ENCODE results near the gene TMEM60. TPM values are rescaled to one million over a fixed set of nuclear protein-coding genes. Genes with fewer than 3 reads are reported as not detected.
A peak's percentile ranks its signal among the peaks of the same experiment; 100 is the strongest.

Gene TMEM60
- total and polyA plus RNA-seq, 2 donors from 2014 or later, result 11.9 to 32.4 TPM

DNA sequence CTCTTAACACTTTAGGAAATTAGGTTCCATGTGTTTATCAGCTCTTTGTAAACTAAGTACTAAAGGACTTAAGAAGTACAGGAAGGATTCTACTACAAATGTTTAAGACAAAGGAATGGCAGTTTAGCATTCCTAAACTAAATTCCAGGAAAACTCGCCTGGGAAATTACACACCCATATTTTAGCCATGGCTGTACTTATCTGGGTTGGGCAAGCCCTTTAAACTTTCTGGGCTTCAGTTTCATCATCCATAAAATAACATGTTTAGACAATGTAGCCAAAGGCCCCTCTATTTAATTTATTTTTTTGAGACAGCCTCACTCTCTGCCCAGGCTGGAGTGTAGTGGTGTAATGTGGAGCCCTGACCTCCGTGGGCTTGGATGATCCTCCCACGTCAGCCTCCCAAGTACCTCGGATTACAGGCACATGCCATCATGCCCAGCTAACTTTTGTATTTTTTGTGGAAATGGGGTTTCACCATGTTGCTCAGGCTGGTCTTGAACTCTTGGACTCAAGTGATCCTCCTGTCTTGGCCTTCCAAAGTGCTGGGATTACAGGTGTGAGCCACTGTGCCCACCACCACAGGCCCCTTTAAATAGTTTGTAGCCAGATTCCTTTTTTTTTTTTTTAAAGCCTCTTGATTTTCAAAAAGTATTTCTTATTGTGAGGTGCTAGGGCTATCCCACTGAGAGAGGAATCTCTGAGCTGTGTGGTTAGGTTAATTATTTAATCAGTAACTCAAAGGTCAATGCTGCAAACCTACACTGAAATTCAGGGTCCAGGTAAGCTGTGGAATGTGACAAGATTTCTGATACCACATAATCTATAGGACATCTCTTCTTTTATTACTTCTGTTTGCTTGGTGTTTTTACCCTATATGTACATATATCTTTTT, 32.1 kb downstream of the TMEM60 start:
- H3K9ac ChIP-seq (ENCODE audit: low read length in 3 of 3), result no peak overlapping the region
- intact Hi-C loops (cut with DNase I), result no loop called here
- DNase-seq (peak in 2 of 5 donors; percentile 32 to 42), FAIRE-seq (no peak)
- peak overlapping the region; percentile 54 to 69 for H3K27ac ChIP-seq (ENCODE audit: low read depth in 2 of 2, low read length in 2 of 2)
- no peak overlapping the region for H3K4me3 ChIP-seq (ENCODE audit: low read length in 3 of 3)
- TF ChIP-seq, protein P1, sequence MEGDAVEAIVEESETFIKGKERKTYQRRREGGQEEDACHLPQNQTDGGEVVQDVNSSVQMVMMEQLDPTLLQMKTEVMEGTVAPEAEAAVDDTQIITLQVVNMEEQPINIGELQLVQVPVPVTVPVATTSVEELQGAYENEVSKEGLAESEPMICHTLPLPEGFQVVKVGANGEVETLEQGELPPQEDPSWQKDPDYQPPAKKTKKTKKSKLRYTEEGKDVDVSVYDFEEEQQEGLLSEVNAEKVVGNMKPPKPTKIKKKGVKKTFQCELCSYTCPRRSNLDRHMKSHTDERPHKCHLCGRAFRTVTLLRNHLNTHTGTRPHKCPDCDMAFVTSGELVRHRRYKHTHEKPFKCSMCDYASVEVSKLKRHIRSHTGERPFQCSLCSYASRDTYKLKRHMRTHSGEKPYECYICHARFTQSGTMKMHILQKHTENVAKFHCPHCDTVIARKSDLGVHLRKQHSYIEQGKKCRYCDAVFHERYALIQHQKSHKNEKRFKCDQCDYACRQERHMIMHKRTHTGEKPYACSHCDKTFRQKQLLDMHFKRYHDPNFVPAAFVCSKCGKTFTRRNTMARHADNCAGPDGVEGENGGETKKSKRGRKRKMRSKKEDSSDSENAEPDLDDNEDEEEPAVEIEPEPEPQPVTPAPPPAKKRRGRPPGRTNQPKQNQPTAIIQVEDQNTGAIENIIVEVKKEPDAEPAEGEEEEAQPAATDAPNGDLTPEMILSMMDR (IDR thresholded peaks at IDR 0.05; ENCODE audit: borderline replicate concordance, extremely low read depth, insufficient read depth), result no peak
- H3K9me3 ChIP-seq (ENCODE audit: control insufficient read depth in 2 of 3, insufficient read depth in 1 of 3, low read length in 3 of 3), result no peaks in the 10 kb centered on the region
- no peaks in the 10 kb centered on the region for H3K36me3 ChIP-seq (ENCODE audit: control insufficient read depth in 2 of 3, insufficient read depth in 3 of 3, low read length in 3 of 3)
- no peaks in the 10 kb centered on the region for H3K27me3 ChIP-seq (ENCODE audit: control insufficient read depth, insufficient read depth, low read length)
- H3K4me1 ChIP-seq (ENCODE audit: control insufficient read depth in 2 of 3, insufficient read depth in 2 of 3, low read depth in 1 of 3, low read length in 3 of 3), result peaks cover 0 to 18% (median 6%) of the 10 kb centered on the region in 3 donors

DNA sequence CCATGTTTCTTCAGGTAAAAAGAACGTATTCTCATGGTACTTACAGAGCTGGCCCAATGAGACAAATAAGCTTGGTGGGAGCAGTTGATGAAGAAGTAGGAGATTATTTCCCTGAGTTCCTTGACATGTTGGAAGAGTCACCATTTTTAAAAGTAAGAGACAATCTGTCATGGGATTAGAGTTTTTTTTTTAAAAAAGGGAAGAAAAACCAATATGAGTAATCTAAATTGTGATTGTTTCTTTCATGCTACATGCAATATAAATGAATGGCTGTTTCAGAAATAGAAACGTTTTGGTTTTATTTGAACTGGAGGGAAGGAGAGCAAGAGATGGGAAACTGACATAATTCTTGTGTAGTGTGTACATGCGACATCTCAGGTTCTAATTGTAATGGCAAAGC, 32.8 kb downstream of the TMEM60 start:
- intact Hi-C loops (cut with DNase I), result no loop called here
- no peak for DNase-seq
- Histone ChIP-seq H3K27me3 (ENCODE audit: control insufficient read depth, insufficient read depth, low read length) (no peaks in the 10 kb centered on the region), H3K36me3 (ENCODE audit: control insufficient read depth in 2 of 3, insufficient read depth in 3 of 3, low read length in 3 of 3) (no peaks in the 10 kb centered on the region), H3K4me3 (ENCODE audit: low read length in 3 of 3) (no peak overlapping the region), H3K9me3 (ENCODE audit: control insufficient read depth in 2 of 3, insufficient read depth in 1 of 3, low read length in 3 of 3) (no peaks in the 10 kb centered on the region), H3K4me1 (ENCODE audit: control insufficient read depth in 2 of 3, insufficient read depth in 2 of 3, low read depth in 1 of 3, low read length in 3 of 3) (peaks cover 0 to 19% (median 6%) of the 10 kb centered on the region in 3 donors), H3K9ac (ENCODE audit: low read length in 3 of 3) (no peak overlapping the region), H3K27ac (ENCODE audit: low read depth in 2 of 2, low read length in 2 of 2) (peak overlapping the region in 1 of 2 donors; percentile 54)
- FAIRE-seq, result no peak
- TF ChIP-seq, protein P1 (IDR thresholded peaks at IDR 0.05; ENCODE audit: borderline replicate concordance, extremely low read depth, insufficient read depth), result no peak

DNA sequence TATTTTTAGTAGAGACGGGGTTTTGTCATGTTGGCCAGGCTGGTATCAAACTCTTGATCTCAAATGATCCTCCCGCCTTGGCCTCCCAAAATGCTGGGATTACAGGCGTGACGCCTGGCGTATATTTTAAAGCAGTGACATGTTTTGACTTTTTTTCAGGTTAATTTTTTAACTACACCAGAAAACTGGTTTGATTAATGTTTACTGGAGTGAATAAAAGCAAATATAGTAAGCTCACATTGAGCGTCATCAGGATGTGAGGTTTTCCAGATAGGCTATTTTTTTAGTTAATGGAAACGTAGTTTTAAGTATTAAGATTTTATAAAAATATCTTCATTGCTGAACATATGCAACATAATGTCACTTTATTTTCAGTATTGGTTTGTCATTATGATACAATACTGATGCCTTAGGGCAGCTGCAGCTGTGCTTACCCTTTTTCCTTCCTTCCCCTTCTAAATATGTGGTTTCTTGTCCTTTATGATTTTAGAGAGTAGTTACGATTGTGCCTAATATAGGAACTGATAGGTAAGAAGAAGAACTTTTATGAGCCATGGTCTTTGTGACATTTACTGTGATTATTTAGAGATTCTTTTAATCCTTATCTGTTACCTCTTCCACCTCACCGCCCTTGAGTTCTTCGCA, 37.3 kb downstream of the TMEM60 start:
- intact Hi-C loops (cut with DNase I), result no loop called here
- DNase-seq (peak in 1 of 5 donors; percentile 10), FAIRE-seq (no peak)
- peaks cover 0 to 32% (median 8%) of the 10 kb centered on the region in 3 donors for H3K4me1 ChIP-seq (ENCODE audit: control insufficient read depth in 2 of 3, insufficient read depth in 2 of 3, low read depth in 1 of 3, low read length in 3 of 3)
- no peaks in the 10 kb centered on the region for H3K9me3 ChIP-seq (ENCODE audit: control insufficient read depth in 2 of 3, insufficient read depth in 1 of 3, low read length in 3 of 3)
- peak overlapping the region in 1 of 2 donors; percentile 30 for H3K27ac ChIP-seq (ENCODE audit: low read depth in 2 of 2, low read length in 2 of 2)
- TF ChIP-seq, protein P1 (IDR thresholded peaks at IDR 0.05; ENCODE audit: borderline replicate concordance, extremely low read depth, insufficient read depth), result no peak
- H3K9ac ChIP-seq (ENCODE audit: low read length in 3 of 3), result no peak overlapping the region
- no peak overlapping the region for H3K4me3 ChIP-seq (ENCODE audit: low read length in 3 of 3)
- no peaks in the 10 kb centered on the region for H3K36me3 ChIP-seq (ENCODE audit: control insufficient read depth in 2 of 3, insufficient read depth in 3 of 3, low read length in 3 of 3)
- no peaks in the 10 kb centered on the region for H3K27me3 ChIP-seq (ENCODE audit: control insufficient read depth, insufficient read depth, low read length)

Data from kidney (tissue), 14 donors.